ENCODE results near the gene EXOC4.

GRCh38 chr7:133412942-133413341, 160.1 kb downstream of the EXOC4 start:
- no peak for TF ChIP-seq CTCF (IDR thresholded peaks at IDR 0.05 in 4 of 5, conservative IDR thresholded peaks at IDR 0.05 in 1 of 5)
- no peak for TF ChIP-seq POLR2A (IDR thresholded peaks at IDR 0.05)

Measured in gastrocnemius medialis (tissue), 4 donors.